OCI-M2 (cell line): ENCODE results near the gene ASXL2.

ENCODE experiments used
- DNase-seq: peaks from one replicate; lab custom pipeline; 2025; ENCODE audit not compliant: unreplicated experiment; lab: John Stamatoyannopoulos, UW

The ASXL2 gene

GRCh38 chr2:25808006-25808383, 70.3 kb downstream of the ASXL2 start:
- DNase-seq = no peak

- no peak for DNase-seq
These were observed 71.3 kb downstream of the ASXL2 start for GRCh38 chr2:25806941-25807340.

GRCh38 chr2:25805987-25806386, 72.3 kb downstream of the ASXL2 start:
- no peak for DNase-seq

- no peak for DNase-seq
These were observed 73.9 kb downstream of the ASXL2 start for GRCh38 chr2:25804338-25804737.

- no peak for DNase-seq
These were observed 79.0 kb downstream of the ASXL2 start for GRCh38 chr2:25799301-25799700.

GRCh38 chr2:25797620-25798488, 80.4 kb downstream of the ASXL2 start:
- DNase-seq = no peak

- no peak for DNase-seq
These were observed 83.6 kb downstream of the ASXL2 start for GRCh38 chr2:25794544-25795276.

GRCh38 chr2:25790074-25790790, 88.1 kb downstream of the ASXL2 start:
- no peak for DNase-seq

GRCh38 chr2:25788457-25788856, 89.8 kb downstream of the ASXL2 start:
- DNase-seq = no peak

- no peak for DNase-seq
These were observed 91.3 kb downstream of the ASXL2 start for GRCh38 chr2:25787020-25787419.

GRCh38 chr2:25784404-25784803, 93.9 kb downstream of the ASXL2 start:
- no peak for DNase-seq

- no peak for DNase-seq
These were observed 101.2 kb downstream of the ASXL2 start for GRCh38 chr2:25777077-25777476.

GRCh38 chr2:25772078-25772477, 106.2 kb downstream of the ASXL2 start:
- DNase-seq = no peak

GRCh38 chr2:25763575-25763974, 114.7 kb downstream of the ASXL2 start:
- DNase-seq = no peak

GRCh38 chr2:25760297-25760696, 118.0 kb downstream of the ASXL2 start:
- no peak for DNase-seq

GRCh38 chr2:25758348-25758747, 119.9 kb downstream of the ASXL2 start:
- DNase-seq = no peak

- DNase-seq = no peak
These were observed 120.4 kb downstream of the ASXL2 start for GRCh38 chr2:25757906-25758305.

- no peak for DNase-seq
These were observed 121.8 kb downstream of the ASXL2 start for GRCh38 chr2:25756536-25756935.

GRCh38 chr2:25749676-25750075, 128.6 kb downstream of the ASXL2 start:
- DNase-seq = no peak

GRCh38 chr2:25744055-25744454, 134.2 kb downstream of the ASXL2 start:
- DNase-seq = no peak

- DNase-seq = no peak
These were observed 135.0 kb downstream of the ASXL2 start for GRCh38 chr2:25743132-25743830.
